ENCODE data around the gene AMOTL1. TPM values are rescaled to one million over a fixed set of nuclear protein-coding genes. Genes with fewer than 3 reads are reported as not detected.
A peak's percentile ranks its signal among the peaks of the same experiment; 100 is the strongest.

Gene AMOTL1
- total RNA-seq, 1 donor from 2014 or later, result 46.3 TPM

DNA sequence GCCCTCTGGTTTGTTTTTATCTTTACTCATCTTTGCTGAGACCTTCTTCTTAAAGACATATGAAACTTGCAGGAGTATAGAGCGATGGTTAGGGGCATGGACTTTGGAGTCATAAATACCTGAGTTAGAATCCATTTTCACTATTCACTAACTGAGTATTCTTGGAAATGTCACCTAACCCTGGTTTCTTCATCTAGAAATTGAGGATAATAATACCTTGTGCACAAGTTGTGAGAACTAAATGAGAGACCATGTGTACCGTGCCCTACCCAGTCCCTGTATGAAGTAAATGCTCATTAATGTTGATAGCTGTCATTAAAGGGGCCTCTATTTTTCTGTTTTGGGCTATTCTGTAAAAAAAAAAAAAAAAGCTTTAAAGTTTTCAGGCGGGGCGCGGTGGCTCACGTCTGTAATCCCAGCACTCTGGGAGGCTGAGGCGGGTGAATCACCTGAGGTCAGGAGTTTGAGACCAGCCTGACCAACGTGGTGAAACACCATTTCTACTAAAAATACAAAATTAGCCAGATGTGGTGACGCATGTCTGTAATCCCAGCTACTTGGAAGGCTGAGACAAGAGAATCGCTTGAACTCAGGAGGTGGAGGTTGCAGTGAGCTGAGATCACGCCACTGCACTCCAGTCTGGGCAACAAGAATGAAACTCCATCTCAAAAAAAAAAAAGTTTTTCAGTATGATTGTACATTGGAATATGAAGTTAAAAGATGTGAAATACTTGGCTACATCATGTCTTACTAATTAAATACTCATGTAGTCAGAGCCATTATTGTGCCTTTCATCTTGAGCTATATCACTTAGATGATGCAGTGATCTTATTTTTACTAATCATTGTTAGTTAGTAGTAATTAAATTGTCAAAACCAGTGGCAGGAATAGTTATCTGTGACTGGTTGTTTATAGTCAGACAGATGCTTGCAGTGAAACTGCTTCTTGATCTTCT lies 95.0 kb downstream of the AMOTL1 start:
- intact Hi-C loops (cut with micrococcal nuclease), result no loop called here
- no peak for ATAC-seq

DNA sequence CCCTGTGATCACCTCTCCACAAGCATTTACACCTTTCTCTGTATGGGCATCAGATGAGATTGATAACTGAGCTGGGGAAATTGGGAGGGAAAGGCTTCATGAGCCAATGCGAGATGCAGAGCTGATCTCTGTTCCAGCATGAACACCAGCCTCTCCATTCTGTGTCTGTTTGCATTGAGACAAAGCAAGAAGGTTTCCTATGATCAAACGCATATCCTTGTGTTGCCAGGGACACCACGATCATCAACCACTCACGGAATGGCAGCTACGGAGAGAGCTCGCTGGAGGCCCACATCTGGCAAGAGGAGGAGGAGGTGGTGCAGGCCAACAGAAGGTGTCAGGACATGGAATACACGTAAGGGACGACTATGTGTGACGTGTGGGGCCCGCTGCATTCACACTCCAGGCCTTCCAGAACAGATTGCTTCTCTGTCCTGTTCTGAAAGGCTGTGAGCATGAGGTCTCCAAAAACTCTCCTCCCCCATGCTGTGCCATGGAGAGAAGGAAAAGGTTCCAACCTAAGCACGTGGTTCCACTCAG lies 96.4 kb downstream of the AMOTL1 start:
- no peak for ATAC-seq
- intact Hi-C loops (cut with micrococcal nuclease), result no loop called here
- DNase-seq, result no peak

More for the DNA sequence above, 95.0 kb downstream of the AMOTL1 start:
- DNase-seq, result no peak

DNA sequence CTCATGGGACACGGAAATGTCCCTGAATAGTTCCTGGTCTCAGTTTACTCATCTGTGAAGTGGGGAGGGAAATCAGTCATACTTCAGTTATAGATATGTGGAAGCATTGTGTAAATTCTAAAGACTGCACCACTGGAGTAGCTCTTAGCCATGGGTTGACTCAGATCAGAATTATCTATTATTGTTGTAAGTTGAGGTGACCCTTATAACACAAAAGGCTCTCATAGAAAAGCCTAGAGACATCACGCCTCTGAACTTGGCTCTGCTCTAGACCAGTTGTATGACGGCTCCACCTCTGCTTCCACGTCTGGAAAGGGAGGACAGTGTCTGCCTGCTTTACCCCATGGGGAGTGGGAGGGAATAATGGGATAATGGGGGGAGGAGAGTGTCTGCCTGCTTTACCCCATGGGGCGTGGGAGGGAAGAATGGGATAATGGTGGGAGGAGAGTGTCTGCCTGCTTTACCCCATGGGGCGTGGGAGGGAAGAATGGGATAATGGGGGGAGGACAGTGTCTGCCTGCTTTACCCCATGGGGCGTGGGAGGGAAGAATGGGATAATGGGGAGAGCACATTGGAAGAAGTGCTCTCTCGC lies 98.2 kb downstream of the AMOTL1 start:
- DNase-seq (no peak), ATAC-seq (no peak)
- intact Hi-C loops (cut with micrococcal nuclease), result no loop called here

DNA sequence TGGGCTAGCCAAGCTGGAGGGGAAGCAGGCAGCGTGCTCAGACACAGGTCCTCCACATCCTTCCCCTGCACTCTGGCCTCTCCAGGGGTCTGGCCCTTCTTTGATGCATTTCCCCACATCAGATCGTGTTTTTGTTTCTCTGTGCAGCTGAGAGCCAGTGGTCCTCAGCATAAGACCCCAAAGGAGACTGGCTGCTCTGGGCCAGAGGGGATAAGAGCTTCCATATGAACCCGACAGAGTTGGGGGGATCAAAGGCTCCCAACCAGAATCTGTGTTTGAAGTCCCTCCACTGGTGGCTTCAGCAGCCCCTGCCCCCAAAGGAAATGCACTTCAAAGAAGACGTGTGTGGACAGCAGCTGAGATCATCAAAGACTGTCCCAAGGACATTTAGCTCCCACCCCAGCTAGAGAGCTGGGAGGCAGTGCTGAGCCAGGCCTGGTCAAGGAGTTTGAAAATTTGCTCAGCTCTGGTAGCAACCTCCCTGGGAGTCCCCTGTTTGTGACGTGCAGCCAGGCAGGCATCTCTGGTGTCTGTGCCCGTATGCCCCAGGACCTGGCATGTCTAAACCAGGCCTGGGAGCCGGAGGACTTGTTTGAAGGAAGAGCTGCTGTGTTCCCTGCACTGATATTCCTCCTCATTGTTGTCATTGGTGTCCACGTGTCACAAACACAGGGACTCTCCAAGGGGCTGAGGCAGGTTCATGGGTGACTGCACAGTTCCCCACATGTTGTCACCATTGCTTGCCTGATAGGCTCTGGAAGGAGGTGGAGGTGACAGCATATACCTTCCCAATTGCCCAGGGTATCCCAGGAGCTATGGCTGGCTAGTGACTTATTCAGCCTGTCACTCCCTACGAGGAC lies 99.0 kb downstream of the AMOTL1 start:
- DNase-seq (no peak), ATAC-seq (no peak)
- intact Hi-C loops (cut with micrococcal nuclease), result no loop called here

GRCh38 chr11:94868468-94868867 lies 100.3 kb downstream of the AMOTL1 start:
- intact Hi-C loops (cut with micrococcal nuclease), result no loop called here
- DNase-seq (no peak), ATAC-seq (no peak)

GRCh38 chr11:94869186-94869585 lies 101.0 kb downstream of the AMOTL1 start:
- ATAC-seq (no peak), DNase-seq (no peak)
- intact Hi-C loops (cut with micrococcal nuclease), result no loop called here

DNA sequence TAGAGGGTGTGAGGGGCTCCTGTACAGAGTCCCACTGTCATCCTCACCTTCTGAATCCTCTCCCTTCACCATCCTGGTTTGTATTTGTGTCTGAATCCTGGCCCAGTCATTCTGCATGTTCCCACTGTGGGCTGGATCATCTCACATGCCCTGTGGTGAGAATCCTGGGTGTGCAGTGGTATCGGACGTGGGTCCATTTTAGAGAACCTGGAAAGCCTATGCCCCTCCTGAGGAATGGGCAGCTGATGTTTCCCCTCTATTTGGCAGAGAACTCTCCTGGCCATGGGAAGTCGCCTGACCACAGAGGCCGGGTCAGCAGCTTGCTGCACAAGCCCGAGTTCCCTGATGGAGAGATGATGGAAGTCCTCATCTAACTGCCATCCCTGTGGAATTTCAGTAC lies 102.3 kb downstream of the AMOTL1 start:
- intact Hi-C loops (cut with micrococcal nuclease), result no loop called here
- no peak for ATAC-seq

DNA sequence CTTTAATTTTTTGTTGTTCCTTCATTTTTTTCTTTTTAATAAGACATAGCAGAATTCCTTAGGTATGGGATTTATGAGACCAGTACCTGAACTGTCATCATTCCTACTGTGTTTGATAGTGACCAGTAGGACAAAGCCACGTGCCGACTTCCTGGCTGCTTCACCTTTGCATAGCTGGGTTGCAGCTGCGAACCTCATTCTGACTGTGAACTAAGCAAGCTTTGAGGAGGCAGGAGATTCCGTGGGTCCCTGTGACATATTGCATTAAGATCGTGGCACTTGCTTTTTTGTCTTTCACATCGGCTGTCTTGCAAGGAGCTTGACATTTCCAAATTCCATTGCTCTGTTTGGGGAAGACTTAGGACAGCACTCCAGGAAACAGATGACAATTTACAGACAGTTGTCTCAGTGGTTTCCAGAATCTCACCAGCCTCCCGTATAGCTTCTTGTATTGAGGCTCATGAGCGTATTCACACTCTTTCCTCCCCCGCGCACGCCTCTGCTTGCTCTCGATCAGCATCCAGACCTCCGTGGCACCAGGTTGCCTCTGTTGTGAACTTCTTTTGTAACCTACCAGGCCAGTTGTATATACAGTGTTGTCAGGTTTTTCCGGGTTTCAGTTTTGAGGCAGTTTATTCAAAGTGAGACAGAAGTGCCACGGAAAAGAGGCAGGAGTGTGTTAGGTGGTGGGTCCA lies 103.5 kb downstream of the AMOTL1 start:
- no peak for DNase-seq
- intact Hi-C loops (cut with micrococcal nuclease), result no loop called here
- ATAC-seq, result no peak

More for the DNA sequence above, 102.3 kb downstream of the AMOTL1 start:
- DNase-seq, result no peak

DNA sequence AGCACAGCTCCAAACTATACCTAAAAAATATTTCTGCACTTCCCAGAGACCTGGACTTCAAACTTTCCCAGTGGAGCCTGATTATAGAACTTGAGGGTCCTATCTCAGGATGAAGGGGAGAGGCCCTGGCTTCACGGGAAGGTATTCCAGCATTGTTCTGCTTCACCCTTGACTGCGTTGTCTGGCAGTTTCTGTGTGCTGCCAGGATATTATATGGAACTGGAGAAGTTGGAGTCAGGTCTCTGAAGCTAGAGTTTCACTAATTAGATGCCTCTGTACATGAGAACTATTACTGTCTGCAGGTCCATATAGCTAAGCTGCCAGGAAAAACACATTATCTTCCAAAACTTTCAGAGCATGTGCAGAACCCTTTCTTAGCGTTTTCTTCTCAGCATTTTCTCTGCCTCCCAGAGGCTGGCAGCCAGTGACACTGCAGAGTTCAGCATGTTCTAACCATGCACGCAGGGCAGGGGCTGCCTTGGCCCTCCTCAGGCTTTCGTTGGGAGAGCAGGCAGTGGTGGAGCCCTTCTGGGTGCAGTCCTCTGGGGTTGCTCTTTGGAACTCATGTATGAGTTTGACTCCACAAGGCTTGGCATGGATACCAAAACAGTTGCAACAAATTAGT lies 105.9 kb downstream of the AMOTL1 start:
- ATAC-seq (peak; percentile 51), DNase-seq (peak; percentile 35)
- intact Hi-C loops (cut with micrococcal nuclease), result no loop called here

DNA sequence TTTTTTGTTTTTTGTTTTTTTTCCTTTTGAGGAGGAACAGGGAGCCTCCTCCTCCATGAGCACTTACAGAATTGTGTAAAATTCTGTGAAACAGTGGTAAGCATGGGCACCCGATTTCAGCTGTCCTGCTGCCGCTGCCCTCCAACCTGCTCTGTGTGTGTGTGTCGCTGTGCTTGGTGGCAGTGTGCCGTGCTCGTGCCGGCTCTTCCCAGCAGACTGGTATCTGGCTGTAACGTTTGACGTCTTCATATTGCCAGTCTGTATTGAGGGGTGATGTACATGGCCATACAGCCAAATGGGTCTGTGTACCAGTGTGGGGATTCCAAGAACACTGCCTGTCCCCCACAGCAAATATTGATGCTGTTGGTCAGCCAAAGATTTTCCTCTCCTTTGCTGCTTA lies 108.1 kb downstream of the AMOTL1 start:
- intact Hi-C loops (cut with micrococcal nuclease), result no loop called here
- no peak for DNase-seq
- ATAC-seq, result no peak

DNA sequence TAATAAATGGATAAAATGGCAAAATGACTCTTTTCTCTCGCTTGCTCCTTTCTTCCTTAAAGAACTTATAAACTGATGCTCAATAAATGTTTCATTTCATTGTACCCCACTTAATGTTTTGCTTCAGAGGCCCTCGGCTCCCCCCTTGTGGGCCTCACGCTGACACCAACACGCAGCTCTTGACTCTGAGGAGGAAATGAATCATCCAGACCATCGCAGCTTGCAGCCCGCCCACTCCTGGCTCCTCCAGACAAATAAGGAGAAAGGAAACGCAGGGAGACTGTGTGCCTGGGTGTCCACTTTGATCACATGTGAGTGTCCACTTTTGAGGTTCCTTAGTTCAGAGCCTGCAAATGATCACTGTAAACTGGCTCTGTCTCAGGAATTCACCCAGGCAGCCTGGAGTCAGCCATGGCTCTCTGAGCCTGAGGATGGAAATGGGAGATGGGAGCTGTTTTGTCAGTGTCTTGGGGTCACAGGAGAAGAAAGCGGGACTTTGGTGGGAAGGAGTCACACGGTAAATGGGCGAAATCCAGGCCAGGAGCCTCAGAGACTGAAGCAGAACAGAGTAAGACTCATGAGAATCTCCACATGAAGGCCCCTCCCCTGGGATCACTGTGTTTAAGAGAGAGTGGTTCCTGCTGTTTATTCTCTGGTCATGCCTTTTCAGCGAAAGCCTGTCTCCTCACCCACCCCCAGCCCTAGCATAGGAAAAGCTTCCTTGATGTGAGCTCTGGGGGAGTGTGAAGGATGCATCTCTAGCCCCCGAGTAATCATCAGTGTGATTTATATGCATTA lies 108.7 kb downstream of the AMOTL1 start:
- DNase-seq, result peak; percentile 80
- intact Hi-C loops (cut with micrococcal nuclease), result no loop called here
- ATAC-seq, result peak; percentile 93

DNA sequence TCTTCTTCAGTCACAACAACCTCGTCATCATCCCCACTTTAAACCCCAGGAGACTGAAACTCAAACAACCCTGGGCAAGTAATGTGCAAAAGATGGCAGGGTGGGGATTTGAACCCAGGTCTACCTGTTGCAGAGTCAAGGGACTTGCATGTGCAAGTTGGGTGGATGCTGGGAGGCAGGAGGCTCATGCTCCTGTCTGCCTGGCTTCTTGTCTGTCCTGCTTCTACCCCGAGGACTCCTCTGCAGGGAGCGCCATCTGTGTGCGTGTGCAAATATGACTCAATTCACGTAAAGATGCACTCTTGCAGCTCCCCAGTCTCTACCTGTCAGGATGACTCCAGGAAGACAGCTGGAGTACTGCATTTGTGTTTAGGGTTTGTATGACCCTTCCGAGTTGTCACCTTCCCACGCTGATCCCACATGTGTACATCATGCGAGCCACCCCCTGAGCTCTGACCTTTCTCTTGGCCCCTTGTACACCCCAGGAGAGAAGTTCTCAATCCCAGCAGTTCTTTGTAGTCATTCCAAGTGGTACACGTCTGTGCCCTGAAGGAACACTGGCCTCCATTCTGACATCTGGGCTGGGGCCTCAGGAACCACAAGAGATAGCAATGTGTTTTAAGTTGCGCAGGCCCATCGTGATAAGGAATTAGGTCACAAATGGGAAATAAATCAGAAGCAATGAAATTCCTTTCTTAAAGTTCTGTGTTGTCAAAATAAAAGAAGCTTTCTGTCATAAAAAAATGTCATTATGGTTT lies 109.5 kb downstream of the AMOTL1 start:
- DNase-seq (no peak), ATAC-seq (peak; percentile 48)
- intact Hi-C loops (cut with micrococcal nuclease), result no loop called here

DNA sequence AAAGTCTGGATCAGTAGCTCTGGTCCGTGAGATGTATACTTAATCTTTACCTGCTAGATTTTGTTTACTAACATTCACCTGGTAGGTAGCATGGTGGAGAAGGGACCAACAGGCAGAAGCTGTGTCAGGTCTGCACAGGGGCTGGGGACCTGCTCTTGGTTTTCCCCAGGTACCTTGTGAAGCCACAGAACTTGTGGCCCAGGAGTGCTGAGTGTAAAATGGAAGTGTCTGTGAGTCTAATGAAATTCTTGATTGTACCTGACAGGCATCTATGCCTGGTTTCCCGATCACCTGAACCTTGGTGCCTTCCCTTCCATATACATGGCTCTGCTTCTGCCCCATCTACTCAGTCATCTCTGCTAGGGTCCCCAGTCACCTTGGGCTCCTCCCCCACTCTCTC lies 110.8 kb downstream of the AMOTL1 start:
- no peak for ATAC-seq
- DNase-seq, result no peak
- intact Hi-C loops (cut with micrococcal nuclease), result no loop called here

GRCh38 chr11:94880216-94880615 lies 112.1 kb downstream of the AMOTL1 start:
- intact Hi-C loops (cut with micrococcal nuclease), result no loop called here
- ATAC-seq (no peak), DNase-seq (no peak)

- ATAC-seq, result no peak
- DNase-seq, result no peak
- intact Hi-C loops (cut with micrococcal nuclease), result no loop called here
Measured at GRCh38 chr11:94882931-94883330, 114.8 kb downstream of the AMOTL1 start.

GRCh38 chr11:94883878-94884277 lies 115.7 kb downstream of the AMOTL1 start:
- DNase-seq (no peak), ATAC-seq (no peak)

GRCh38 chr11:94884376-94884775 lies 116.2 kb downstream of the AMOTL1 start:
- intact Hi-C loops (cut with micrococcal nuclease), result no loop called here
- ATAC-seq (no peak), DNase-seq (no peak)

More at GRCh38 chr11:94883878-94884277, 115.7 kb downstream of the AMOTL1 start:
- intact Hi-C loops (cut with micrococcal nuclease), result no loop called here

Data from left ventricle myocardium superior (tissue), 1 donor.